Brain pericyte (primary cell): Measurements from ENCODE around the gene ADK.

Experiments
- DNase-seq: peaks from one replicate; pipeline ENCODE4 v3.0.0-alpha.2; 2012; ENCODE audit warnings: low read depth, low spot score

Gene ADK

GRCh38 chr10:74599672-74600071, 448.7 kb downstream of the ADK start:
- no peak for DNase-seq

- no peak for DNase-seq
These were observed 449.1 kb downstream of the ADK start for GRCh38 chr10:74600170-74600569.

- DNase-seq: no peak
These were observed 451.6 kb downstream of the ADK start for GRCh38 chr10:74602576-74602975.

- no peak for DNase-seq
These were observed 459.3 kb downstream of the ADK start for GRCh38 chr10:74610299-74610698.

GRCh38 chr10:74612195-74612594, 461.2 kb downstream of the ADK start:
- DNase-seq: no peak

- no peak for DNase-seq
These were observed 469.6 kb downstream of the ADK start for GRCh38 chr10:74620626-74621025.

GRCh38 chr10:74623786-74624185, 472.8 kb downstream of the ADK start:
- no peak for DNase-seq

GRCh38 chr10:74624501-74624900, 473.5 kb downstream of the ADK start:
- DNase-seq: no peak

- DNase-seq: no peak
These were observed 477.1 kb downstream of the ADK start for GRCh38 chr10:74628136-74628535.

- no peak for DNase-seq
These were observed 484.0 kb downstream of the ADK start for GRCh38 chr10:74634995-74635536.

GRCh38 chr10:74635655-74636054, 484.6 kb downstream of the ADK start:
- DNase-seq: no peak

- no peak for DNase-seq
These were observed 486.7 kb downstream of the ADK start for GRCh38 chr10:74637685-74638084.

- DNase-seq: peak; percentile 5
These were observed 489.3 kb downstream of the ADK start for GRCh38 chr10:74640134-74640921.

GRCh38 chr10:74641659-74642058, 490.6 kb downstream of the ADK start:
- no peak for DNase-seq

GRCh38 chr10:74642901-74643595, 492.0 kb downstream of the ADK start:
- DNase-seq: no peak

- no peak for DNase-seq
These were observed 492.6 kb downstream of the ADK start for GRCh38 chr10:74643596-74643975.

GRCh38 chr10:74644738-74645137, 493.7 kb downstream of the ADK start:
- no peak for DNase-seq

- DNase-seq: no peak
These were observed 494.7 kb downstream of the ADK start for GRCh38 chr10:74645692-74646091.

- no peak for DNase-seq
These were observed 499.6 kb downstream of the ADK start for GRCh38 chr10:74650613-74651012.

GRCh38 chr10:74651565-74651964, 500.5 kb downstream of the ADK start:
- DNase-seq: no peak

- no peak for DNase-seq
These were observed 501.6 kb downstream of the ADK start for GRCh38 chr10:74652664-74653063.

GRCh38 chr10:74658511-74658910, 507.5 kb downstream of the ADK start:
- no peak for DNase-seq

- no peak for DNase-seq
These were observed 511.6 kb downstream of the ADK start for GRCh38 chr10:74662635-74663034.
